Measurements from ENCODE around the gene HCN2. TPM values are rescaled to one million over a fixed set of nuclear protein-coding genes. Genes with fewer than 3 reads are reported as not detected.

HCN2 gene
- polyA plus RNA-seq, 2 donors, result 0.65 to 1.4 TPM

DNA sequence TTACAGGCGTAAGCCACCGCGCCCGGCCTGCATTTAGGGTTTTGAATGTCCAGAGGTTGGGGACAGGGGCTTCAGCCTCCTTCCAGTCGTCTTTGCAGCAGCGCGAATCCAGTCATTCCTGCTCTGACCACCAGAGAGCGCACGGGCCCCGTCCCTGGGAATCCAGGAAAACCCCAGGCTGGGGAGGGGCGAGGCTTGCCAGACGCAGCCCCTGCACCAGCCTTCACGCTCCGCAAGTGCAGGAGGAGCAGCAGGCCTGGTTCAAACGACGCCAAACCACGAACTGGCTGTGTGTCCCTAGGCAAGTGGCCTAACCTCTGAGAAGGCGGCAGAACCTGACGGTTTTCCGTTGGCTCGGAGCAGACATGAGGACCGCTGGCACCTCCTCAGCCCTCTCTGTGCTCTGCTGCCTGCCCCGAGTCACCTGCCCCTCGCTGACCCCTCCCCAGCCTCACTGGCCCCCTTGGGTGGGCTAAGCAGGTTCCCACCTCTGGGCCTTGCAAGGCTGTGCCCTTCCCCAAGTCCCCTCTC is 75.3 kb downstream of the HCN2 start:
- Histone ChIP-seq H3K9me3 (ENCODE audit: control insufficient read depth in 2 of 2, insufficient read depth in 1 of 2, low read depth in 1 of 2, low read length in 1 of 2) (no peaks in the 10 kb centered on the region), H3K27ac (ENCODE audit: low read depth in 2 of 2, low read length in 1 of 2) (no peak overlapping the region), H3K4me1 (ENCODE audit: control insufficient read depth in 2 of 2, insufficient read depth in 2 of 2, low read length in 1 of 2) (peaks cover 11 to 23% of the 10 kb centered on the region in 2 donors), H3K4me3 (ENCODE audit: low read depth in 1 of 2, low read length in 2 of 2) (no peak overlapping the region), H3K27me3 (ENCODE audit: control insufficient read depth in 1 of 2, insufficient read depth in 2 of 2, low read length in 2 of 2) (no peaks in the 10 kb centered on the region), H3K36me3 (ENCODE audit: control insufficient read depth in 2 of 2, insufficient read depth in 2 of 2, low read length in 1 of 2) (no peaks in the 10 kb centered on the region)
- WGBS, 2 donors, result 4 to 5% methylated on average over 24 of the region's 24 CpGs

Other genes with a start within 250 kb of the HCN2 start
- gene MIER2, start 245.1 kb upstream of the HCN2 start, polyA plus RNA-seq, result 10 to 100 TPM; 13.0 to 13.9 TPM
- under 1 TPM; 0.33 to 0.43 TPM for gene C2CD4C, start 180.7 kb upstream of the HCN2 start, polyA plus RNA-seq
- 1 to 10 TPM; 3.0 to 5.3 TPM for gene SHC2, start 128.8 kb upstream of the HCN2 start, polyA plus RNA-seq
- 1 to 10 TPM in 1 of 2 donors, under 1 TPM in 1; 0.57 to 2.0 TPM for gene MADCAM1, start 93.4 kb upstream of the HCN2 start, polyA plus RNA-seq
- 10 to 100 TPM; 13.9 to 16.8 TPM for gene TPGS1, start 82.4 kb upstream of the HCN2 start, polyA plus RNA-seq
- 10 to 100 TPM; 45.2 to 68.7 TPM for gene CDC34, start 58.1 kb upstream of the HCN2 start, polyA plus RNA-seq
- gene GZMM, start 45.8 kb upstream of the HCN2 start, polyA plus RNA-seq, result 1 to 10 TPM in 1 of 2 donors, under 1 TPM in 1; 0.86 to 1.1 TPM
- gene BSG, start 17.3 kb upstream of the HCN2 start, polyA plus RNA-seq, result 100 to 1,000 TPM; 189 to 210 TPM
- 10 to 100 TPM; 35.6 to 56.1 TPM for gene POLRMT, start 43.7 kb downstream of the HCN2 start, polyA plus RNA-seq
- under 1 TPM; 0.53 to 0.86 TPM for gene FGF22, start 50.0 kb downstream of the HCN2 start, polyA plus RNA-seq
- gene RNF126, start 73.3 kb downstream of the HCN2 start, polyA plus RNA-seq, result 10 to 100 TPM; 38.4 to 61.5 TPM
- 1 to 10 TPM; 5.9 to 7.8 TPM for gene FSTL3, start 86.5 kb downstream of the HCN2 start, polyA plus RNA-seq
- gene PRSS57, start 105.6 kb downstream of the HCN2 start, polyA plus RNA-seq, result not detected
- gene PALM, start 119.1 kb downstream of the HCN2 start, polyA plus RNA-seq, result 1 to 10 TPM; 4.8 to 7.6 TPM
- gene MISP, start 161.2 kb downstream of the HCN2 start, polyA plus RNA-seq, result under 1 TPM; 0.08 to 0.11 TPM
- gene PTBP1, start 207.6 kb downstream of the HCN2 start, polyA plus RNA-seq, result 10 to 100 TPM; 90.6 to 98.3 TPM
- gene PLPPR3, start 232.1 kb downstream of the HCN2 start, polyA plus RNA-seq, result not detected
- not detected for gene AZU1, start 238.0 kb downstream of the HCN2 start, polyA plus RNA-seq

Data from esophagus (tissue), 2 donors.